PC-3 (cell line): ENCODE data around the gene EMILIN2.

Experiments
- CTCF ChIP-seq: fragments of 300-600 bp; sonication (generic); conservative IDR thresholded peaks from 2 replicates; pipeline ENCODE4 v1.5.1; 2017; ENCODE audit warnings: antibody characterized with exemption, low read depth, mild to moderate bottlenecking, low read length
- EZH2phosphoT487 ChIP-seq: fragments of 300-600 bp; sonication (generic); IDR thresholded peaks from 2 replicates; pipeline ENCODE4 v1.6.1; 2018; ENCODE audit warnings: mild to moderate bottlenecking, antibody characterized with exemption, low read length, borderline replicate concordance

GRCh38 chr18:2914185-2914880 is 67.5 kb downstream of the EMILIN2 start:
- TF ChIP-seq CTCF (no peak), EZH2phosphoT487 (no peak)
